NCI-H187 (cell line): Measurements from ENCODE around the gene LRRC8B.
"Not testable (repeated sequence)": the region's sequence is repeated elsewhere in the genome, so short reads cannot be mapped to it uniquely, and the experiment has no call there.

ENCODE experiments used
- DNase-seq, 2 experiments: peaks; one replicate each; lab custom pipeline; 2025; lab: John Stamatoyannopoulos, UW

Gene LRRC8B

GRCh38 chr1:89584211-89584610 is 59.6 kb downstream of the LRRC8B start:
- DNase-seq: no peak

GRCh38 chr1:89584781-89585180 is 60.2 kb downstream of the LRRC8B start:
- no peak for DNase-seq

- DNase-seq: no peak
Observed at GRCh38 chr1:89587729-89588161, 63.1 kb downstream of the LRRC8B start.

- DNase-seq: no peak
Observed at GRCh38 chr1:89588480-89588879, 63.9 kb downstream of the LRRC8B start.

GRCh38 chr1:89589515-89589914 is 64.9 kb downstream of the LRRC8B start:
- DNase-seq: no peak

GRCh38 chr1:89590341-89591080 is 65.9 kb downstream of the LRRC8B start:
- no peak for DNase-seq

- DNase-seq: not testable (repeated sequence)
Observed at GRCh38 chr1:89592861-89593302, 68.3 kb downstream of the LRRC8B start.

- DNase-seq: no peak
Observed at GRCh38 chr1:89594096-89594740, 69.6 kb downstream of the LRRC8B start.

GRCh38 chr1:89596698-89597097 is 72.1 kb downstream of the LRRC8B start:
- no peak for DNase-seq

GRCh38 chr1:89598450-89599331 is 74.1 kb downstream of the LRRC8B start:
- no peak for DNase-seq

- DNase-seq: no peak
Observed at GRCh38 chr1:89599332-89599630, 74.7 kb downstream of the LRRC8B start.

GRCh38 chr1:89600451-89601224 is 76.0 kb downstream of the LRRC8B start:
- no peak for DNase-seq

GRCh38 chr1:89602871-89603404 is 78.3 kb downstream of the LRRC8B start:
- no peak for DNase-seq

GRCh38 chr1:89603651-89604413 is 79.2 kb downstream of the LRRC8B start:
- DNase-seq: no peak

- no peak for DNase-seq
Observed at GRCh38 chr1:89604414-89604735, 79.7 kb downstream of the LRRC8B start.

GRCh38 chr1:89605692-89606091 is 81.1 kb downstream of the LRRC8B start:
- DNase-seq: no peak

- no peak for DNase-seq
Observed at GRCh38 chr1:89606227-89606980, 81.8 kb downstream of the LRRC8B start.

- no peak for DNase-seq
Observed at GRCh38 chr1:89607156-89607555, 82.5 kb downstream of the LRRC8B start.

- no peak for DNase-seq
Observed at GRCh38 chr1:89607586-89608318, 83.1 kb downstream of the LRRC8B start.
